Panc1 (cell line): ENCODE data around the gene CDCP1. TPM values are rescaled to one million over a fixed set of nuclear protein-coding genes. Genes with fewer than 3 reads are reported as not detected.

Experiments used
- ATAC-seq: fragments of 200-7000 bp; cut with Tn5 transposase; 2 replicates; pipeline ENCODE4 v1.9.1; 2020; ENCODE audit warnings: mild to moderate bottlenecking, moderate library complexity
- BruUV-seq: library from RNA; stranded (reverse); fragments of 400-500 nt; replicated peaks from 2 replicates; lab custom pipeline; 2021; lab: Mats Ljungman, UMichigan
- CTCF ChIA-PET: fragments of 300-600 bp; sonication (Branson Sonifier 250); formaldehyde crosslinking; loops from one replicate; lab custom pipeline; 2022; ENCODE audit warnings: antibody characterized with exemption; lab: Charles Lee
- POLR2A ChIA-PET: fragments of 300-600 bp; sonication (Branson Sonifier 250); formaldehyde crosslinking; loops from one replicate; lab custom pipeline; 2022; ENCODE audit warnings: antibody characterized with exemption; lab: Charles Lee
- DNase-seq: peaks from one replicate; pipeline ENCODE4 v3.0.0-alpha.2; 2010; ENCODE audit warnings: low read depth, low spot score
- H3K27ac ChIP-seq: 2 replicates; pipeline ENCODE4 v1.5.1; 2011; ENCODE audit warnings: mild to moderate bottlenecking, low read length, inconsistent platforms
- H3K27me3 ChIP-seq: fragments of 200-500 bp; sonication (Bioruptor generic); 2 replicates; pipeline ENCODE4 v1.6.0; 2014; ENCODE audit warnings: low read length, inconsistent platforms; ENCODE audit not compliant: control insufficient read depth, insufficient read depth
- H3K36me3 ChIP-seq: fragments of 200-500 bp; sonication (Bioruptor generic); 2 replicates; pipeline ENCODE4 v1.5.1; 2014; ENCODE audit warnings: inconsistent platforms, mild to moderate bottlenecking, low read length, moderate library complexity; ENCODE audit not compliant: control insufficient read depth, insufficient read depth
- H3K4me1 ChIP-seq: 2 replicates; pipeline ENCODE4 v1.5.1; 2011; ENCODE audit warnings: inconsistent platforms, mild to moderate bottlenecking, low read length, moderate library complexity; ENCODE audit not compliant: control insufficient read depth, insufficient read depth
- H3K4me3 ChIP-seq, 2 experiments: 2 replicates each; pipeline ENCODE4 v1.5.1; 2011 to 2012; ENCODE audit warnings: low read depth in 2 of 2, low read length in 2 of 2, mild to moderate bottlenecking in 2 of 2, inconsistent platforms in 1 of 2, moderate library complexity in 1 of 2
- H3K9me3 ChIP-seq: fragments of 200-500 bp; sonication (Bioruptor generic); 2 replicates; pipeline ENCODE4 v1.5.1; 2014; ENCODE audit warnings: low read depth, mild to moderate bottlenecking, inconsistent platforms, low read length, moderate library complexity; ENCODE audit not compliant: control insufficient read depth, insufficient read depth
- CTCF ChIP-seq: fragments of 450-650 bp; IDR thresholded peaks from 2 replicates; pipeline ENCODE4 v1.5.1; 2017; ENCODE audit warnings: mild to moderate bottlenecking
- POLR2AphosphoS5 ChIP-seq: IDR thresholded peaks from 2 replicates; pipeline ENCODE4 v1.6.1; 2012; ENCODE audit warnings: mild to moderate bottlenecking, low read depth, low read length, moderate library complexity
- REST ChIP-seq, 2 experiments: IDR thresholded peaks; 2 replicates each; pipeline ENCODE4 v1.6.1; 2011 to 2012; ENCODE audit warnings: low read depth in 2 of 2, control low read depth in 1 of 2, low read length in 1 of 2, mild to moderate bottlenecking in 1 of 2, moderate library complexity in 1 of 2; ENCODE audit not compliant: insufficient read depth in 1 of 2
- SIN3A ChIP-seq: IDR thresholded peaks from 2 replicates; pipeline ENCODE4 v1.6.1; 2012; ENCODE audit warnings: low read depth, mild to moderate bottlenecking, low read length, moderate library complexity, borderline replicate concordance; ENCODE audit not compliant: insufficient read depth
- TCF7L2 ChIP-seq: IDR thresholded peaks from 2 replicates; pipeline ENCODE4 v1.6.1; 2011; ENCODE audit warnings: mild to moderate bottlenecking, low read depth, low read length, inconsistent platforms
- in situ Hi-C: cut with HindIII; loops from 2 replicates; pipeline ENCODE4 v1.10.0; 2016; ENCODE audit warnings: low sequenced_read_pairs, low pct_unique_long_range_greater_than_20kb
- intact Hi-C: fragments of 100-400 bp; cut with micrococcal nuclease; formaldehyde crosslinking; loops from one replicate; pipeline ENCODE4 v1.10.0; 2022; ENCODE audit not compliant: unreplicated experiment
- total RNA-seq: library from RNA; stranded (reverse); gene quantifications from one replicate; pipeline ENCODE4 v1.2.1, GENCODE V29; 2021; ENCODE audit not compliant: unreplicated experiment

CDCP1 gene
- total RNA-seq, 1 experiment from 2014 or later, result 47.8 TPM

GRCh38 chr3:45137656-45138181, 8.5 kb downstream of the CDCP1 start:
- intact Hi-C loops, result no loop called here
- peaks cover 13% of the 10 kb centered on the region; the same call in 1 of the 2 replicates for H3K4me1 ChIP-seq
- no peak for DNase-seq

GRCh38 chr3:45135959-45136358, 10.2 kb downstream of the CDCP1 start:
- H3K36me3 ChIP-seq, result no peaks in the 10 kb centered on the region
- POLR2A ChIA-PET, result no interaction called here

More at GRCh38 chr3:45137656-45138181, 8.5 kb downstream of the CDCP1 start:
- Histone ChIP-seq H3K27ac (no peak overlapping the region), H3K4me3 (no peak overlapping the region), H3K9me3 (no peaks in the 10 kb centered on the region), H3K36me3 (no peaks in the 10 kb centered on the region), H3K27me3 (no peaks in the 10 kb centered on the region)
- in situ Hi-C loops, result no loop called here
- ChIA-PET POLR2A (no interaction called here), CTCF (interaction anchor here (0.6 kb wide), 1 partner anchor 50 kb away, joined by 5 read pairs; no protein-coding TSS in a partner anchor)
- TF ChIP-seq TCF7L2 (no peak), CTCF (no peak), REST (IDR thresholded peaks at IDR 0.05; ENCODE audit: insufficient read depth in 1 of 2, low read depth in 2 of 2, low read length in 1 of 2) (no peak), SIN3A (no peak), POLR2AphosphoS5 (no peak)
- ATAC-seq, result no peak
- BruUV-seq, result no TSS peak

More at GRCh38 chr3:45135959-45136358, 10.2 kb downstream of the CDCP1 start:
- H3K27ac ChIP-seq, result no peak overlapping the region
- H3K4me3 ChIP-seq, result no peak overlapping the region
- no peak for DNase-seq
- no peaks in the 10 kb centered on the region for H3K27me3 ChIP-seq
- H3K9me3 ChIP-seq, result no peaks in the 10 kb centered on the region
- CTCF ChIA-PET, result no interaction called here
- peaks cover 13% of the 10 kb centered on the region for H3K4me1 ChIP-seq
- ATAC-seq, result no peak
- BruUV-seq, result no TSS peak
- TF ChIP-seq SIN3A (no peak), CTCF (no peak), POLR2AphosphoS5 (no peak), TCF7L2 (no peak), REST (IDR thresholded peaks at IDR 0.05; ENCODE audit: insufficient read depth in 1 of 2, low read depth in 2 of 2, low read length in 1 of 2) (no peak)
- intact Hi-C loops (no loop called here), in situ Hi-C loops (no loop called here)
